ENCODE results near the gene TRIM2.

- no peak for TF ChIP-seq CTCF (conservative IDR thresholded peaks at IDR 0.05 in 1 of 2, IDR thresholded peaks at IDR 0.05 in 1 of 2; ENCODE audit: low read depth in 1 of 2, low read length in 2 of 2)
- TF ChIP-seq EZH2 (IDR thresholded peaks at IDR 0.05; ENCODE audit: low read length, missing control alignments): no peak
Measured at GRCh38 chr4:153292897-153293741, 88.9 kb downstream of the TRIM2 start.
